ENCODE data around the gene KLRF2.

DNA sequence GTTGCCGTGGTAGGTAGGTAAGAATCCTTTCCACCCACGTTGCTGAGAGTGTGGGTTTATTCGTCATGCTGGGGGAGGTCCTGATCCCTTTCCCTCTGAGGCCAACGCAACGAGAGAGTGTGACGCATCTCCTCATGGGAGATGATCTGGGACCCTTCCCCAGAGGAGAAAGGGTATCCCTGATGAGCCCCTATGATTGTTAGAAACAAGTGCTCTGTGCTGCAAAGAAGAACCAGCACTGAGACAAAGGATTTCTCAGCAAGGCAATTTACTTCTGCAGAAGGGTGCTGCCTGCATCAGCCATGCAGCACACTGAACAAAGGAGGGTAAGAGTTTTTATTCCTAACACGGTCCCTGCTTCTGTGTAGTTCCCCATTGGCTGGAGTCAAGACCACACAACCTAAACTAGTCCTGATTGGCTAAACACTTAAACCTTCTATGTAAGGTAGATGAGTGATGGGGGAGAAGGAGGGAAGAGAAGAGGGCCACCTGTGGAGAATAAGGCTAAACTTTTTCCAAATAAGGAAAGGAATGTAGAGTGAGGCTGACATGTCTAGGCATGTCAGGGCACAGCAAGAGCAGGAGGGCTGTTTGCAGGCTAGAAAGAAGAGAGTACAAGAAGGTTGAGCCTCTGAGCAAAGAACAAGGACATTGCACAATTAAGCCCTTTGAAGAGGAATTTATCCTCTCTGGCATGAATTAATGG is 29.6 kb downstream of the KLRF2 start:
- no peak for TF ChIP-seq CTCF (tag by site-specific recombination; IDR thresholded peaks at IDR 0.05)
- TF ChIP-seq ZNF184 (tag by site-specific recombination; IDR thresholded peaks at IDR 0.05), result no peak
- TF ChIP-seq ZNF223 (tag by site-specific recombination; IDR thresholded peaks at IDR 0.05), result no peak
- no peak for TF ChIP-seq SP2 (tag by site-specific recombination; IDR thresholded peaks at IDR 0.05)
- no peak for TF ChIP-seq ZNF518A (tag by site-specific recombination; conservative IDR thresholded peaks at IDR 0.05; ENCODE audit: low read depth)
- TF ChIP-seq SP7 (tag by site-specific recombination; IDR thresholded peaks at IDR 0.05), result no peak
- no peak for TF ChIP-seq KLF16 (tag by site-specific recombination; IDR thresholded peaks at IDR 0.05)

All from HEK293 (cell line).